ENCODE measurements around the gene RALGAPA2.

GRCh38 chr20:20427227-20427864, 285.1 kb downstream of the RALGAPA2 start:
- no peak for TF ChIP-seq CTCF (conservative IDR thresholded peaks at IDR 0.05; ENCODE audit: low read length)
- no peak for TF ChIP-seq EZH2phosphoT487 (IDR thresholded peaks at IDR 0.05; ENCODE audit: borderline replicate concordance)
